ENCODE measurements around the gene TMEM184B.
A peak's percentile ranks its signal among the peaks of the same experiment; 100 is the strongest.

TMEM184B gene

DNA sequence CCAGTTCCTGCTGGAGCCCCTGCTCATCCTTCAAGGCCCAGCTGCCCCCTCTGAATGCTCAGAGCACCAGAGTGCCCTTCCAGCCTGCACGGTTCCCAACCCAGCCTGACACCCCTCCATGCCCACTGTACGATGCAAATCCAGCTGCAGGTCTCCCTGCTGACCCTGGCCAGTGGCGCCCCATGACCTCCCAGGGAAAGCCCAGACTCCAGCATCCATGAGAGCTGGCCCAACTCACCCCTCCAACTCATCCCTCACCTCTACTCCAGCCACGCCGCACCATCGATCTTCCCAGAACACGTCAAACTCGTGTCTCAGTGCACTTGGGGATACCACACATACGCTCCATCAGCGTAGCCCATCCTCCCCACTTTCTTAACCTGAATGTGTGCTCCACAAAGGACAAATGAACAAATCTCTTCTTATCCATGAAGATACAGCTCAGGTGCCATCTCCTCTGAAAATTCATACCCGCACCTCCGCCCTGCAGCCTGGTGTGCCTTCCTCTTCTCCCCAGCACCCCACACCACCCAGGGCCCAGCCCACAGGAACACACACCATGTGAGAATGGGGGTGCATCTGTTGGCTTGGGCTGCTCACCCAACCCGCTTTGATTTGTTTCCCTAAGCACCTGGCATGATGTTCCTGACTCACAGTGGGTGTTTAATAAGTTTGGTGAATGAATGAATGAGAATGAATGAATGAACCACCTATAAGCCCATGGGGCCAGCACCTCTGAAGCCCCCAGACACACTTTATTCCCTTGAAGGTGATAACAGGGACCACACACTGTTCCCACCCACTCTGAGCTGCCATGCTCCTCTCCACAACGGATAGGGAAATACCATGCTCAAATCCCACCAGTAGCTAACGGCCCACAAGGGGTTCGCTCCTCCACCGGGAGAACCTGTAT is 97.3 kb downstream of the TMEM184B start:
- no peak for DNase-seq

DNA sequence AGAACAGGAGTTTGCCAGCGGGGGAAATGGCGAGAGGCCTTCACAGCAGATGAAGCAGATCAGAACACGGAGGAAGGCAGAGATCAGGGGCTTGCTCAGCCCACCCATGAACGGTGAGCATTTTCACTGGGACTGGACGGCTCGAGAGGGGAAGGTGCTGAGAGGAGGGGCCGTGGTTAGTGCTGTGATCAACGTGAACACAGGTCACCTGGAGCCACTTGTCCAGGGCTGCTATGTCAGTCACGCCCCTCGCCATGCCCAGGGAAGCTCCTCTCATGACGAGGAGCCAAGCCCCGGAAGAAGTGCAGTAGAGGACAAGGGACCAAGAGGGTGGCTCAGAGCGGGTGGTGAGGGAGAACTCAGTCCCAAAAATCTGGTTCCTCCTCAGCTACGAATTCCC is 98.2 kb downstream of the TMEM184B start:
- DNase-seq = no peak

DNA sequence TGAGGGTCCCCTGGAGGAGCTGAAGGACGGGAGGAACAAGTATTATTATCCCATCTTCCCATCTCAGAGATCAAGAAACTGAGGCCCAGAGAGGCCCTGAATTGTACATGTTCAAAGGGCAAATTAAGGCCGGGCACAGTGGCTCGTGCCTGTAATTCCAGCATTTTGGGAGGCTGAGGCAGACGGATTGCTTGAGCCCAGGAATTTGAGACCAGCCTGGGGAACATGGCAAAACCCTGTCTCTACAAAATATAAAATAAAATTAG is 99.2 kb downstream of the TMEM184B start:
- DNase-seq = no peak

DNA sequence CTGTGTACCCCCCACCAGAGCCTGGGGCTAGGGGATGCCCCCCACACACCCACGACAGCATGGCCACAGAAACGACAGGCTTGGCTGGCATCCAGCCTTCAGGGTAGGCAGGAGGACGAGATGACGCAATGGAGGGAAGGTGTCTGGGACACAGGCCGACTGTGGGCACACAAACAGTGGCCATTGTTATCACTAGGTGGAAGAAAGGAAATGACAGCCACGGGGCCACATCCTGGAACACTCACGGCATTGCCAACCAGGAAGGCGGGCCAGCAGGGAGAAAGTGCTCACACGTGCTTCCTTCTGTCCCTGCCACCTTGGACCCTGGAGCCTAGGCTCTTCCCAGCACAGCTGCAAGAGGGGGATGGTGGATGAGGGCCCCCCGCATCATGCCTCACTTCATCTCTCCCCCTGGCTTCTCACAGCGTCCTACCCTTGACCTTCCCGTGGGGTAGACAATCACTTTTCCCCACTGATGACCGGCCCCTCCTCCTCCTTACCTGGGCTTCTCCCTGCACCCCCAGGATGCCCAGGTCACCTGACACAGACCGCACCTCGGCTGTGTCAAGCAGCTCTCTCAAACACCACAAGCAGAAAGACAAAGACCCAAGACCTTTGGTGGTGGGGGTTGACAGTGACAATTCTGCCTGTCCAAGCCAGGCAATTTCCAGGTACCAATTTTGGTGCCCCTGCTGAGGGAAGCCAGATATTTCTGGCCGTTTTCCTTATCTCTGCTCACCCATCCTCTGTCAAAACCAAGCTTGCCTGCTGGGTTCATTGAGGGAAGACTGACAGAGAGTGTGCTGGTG is 99.8 kb downstream of the TMEM184B start:
- DNase-seq = peak; percentile 29

DNA sequence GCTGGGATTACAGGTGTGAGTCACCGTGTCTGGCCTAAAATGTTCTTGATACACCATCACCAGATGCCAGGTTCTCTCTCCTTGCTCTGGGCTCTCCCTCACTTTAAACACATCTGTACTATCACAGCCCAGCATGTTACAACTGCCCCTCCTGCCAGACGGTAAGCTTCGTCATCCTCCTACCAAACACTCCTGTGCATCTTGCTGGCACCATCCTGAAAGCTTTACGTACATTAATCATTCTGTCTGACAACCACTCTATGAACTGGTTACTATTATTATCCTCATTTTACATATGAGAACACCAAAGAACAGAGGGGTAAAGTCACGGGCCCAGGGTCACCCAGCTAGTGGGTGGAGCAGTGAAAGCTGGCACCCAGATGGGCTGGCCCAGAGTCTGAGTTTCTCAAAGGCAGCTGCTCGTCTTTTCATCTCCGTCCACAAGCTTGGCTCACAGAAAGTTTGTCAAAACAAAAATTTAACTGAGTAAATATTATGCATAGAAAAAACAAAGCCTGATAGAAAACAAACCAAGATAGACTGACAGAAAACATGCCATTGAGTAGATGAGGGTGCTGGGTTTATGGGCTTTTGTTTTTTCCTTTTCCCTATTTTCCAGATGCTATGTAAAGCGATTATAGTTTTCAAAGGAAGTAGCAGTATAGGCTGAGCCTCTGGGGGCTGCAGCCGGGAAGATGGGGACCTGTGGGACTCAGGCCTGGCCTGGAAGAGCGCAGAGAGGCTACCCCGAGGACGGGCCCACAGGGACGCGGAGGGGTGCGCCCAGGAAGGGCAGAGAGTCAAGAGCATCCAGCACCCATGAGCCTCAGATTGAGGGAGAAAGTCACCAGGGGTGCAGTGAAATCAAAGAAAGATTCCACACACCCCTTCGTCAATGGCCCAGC is 100.6 kb downstream of the TMEM184B start:
- DNase-seq = no peak

DNA sequence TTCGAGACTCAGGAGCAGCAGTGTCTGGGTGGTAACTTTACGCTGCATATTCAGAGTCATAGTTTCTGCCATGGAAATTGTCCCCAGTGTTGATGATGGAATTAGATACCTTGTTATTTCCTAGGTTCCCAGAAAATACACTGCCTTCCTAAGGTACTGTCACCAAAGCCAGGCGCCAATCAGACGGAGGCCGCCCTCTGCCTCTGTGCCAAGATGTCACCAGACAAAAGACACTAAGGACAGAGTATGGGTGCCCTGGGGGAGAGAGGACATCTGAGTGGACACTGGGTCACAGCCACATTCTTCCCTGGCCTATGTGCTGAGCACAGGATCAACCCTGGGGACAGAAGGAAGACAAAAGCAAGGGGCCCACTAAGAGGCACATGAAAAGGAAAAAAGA is 102.3 kb downstream of the TMEM184B start:
- DNase-seq = no peak

All from GDM1 (cell line).